Measurements from ENCODE around the gene PTPRC.

The PTPRC gene

DNA sequence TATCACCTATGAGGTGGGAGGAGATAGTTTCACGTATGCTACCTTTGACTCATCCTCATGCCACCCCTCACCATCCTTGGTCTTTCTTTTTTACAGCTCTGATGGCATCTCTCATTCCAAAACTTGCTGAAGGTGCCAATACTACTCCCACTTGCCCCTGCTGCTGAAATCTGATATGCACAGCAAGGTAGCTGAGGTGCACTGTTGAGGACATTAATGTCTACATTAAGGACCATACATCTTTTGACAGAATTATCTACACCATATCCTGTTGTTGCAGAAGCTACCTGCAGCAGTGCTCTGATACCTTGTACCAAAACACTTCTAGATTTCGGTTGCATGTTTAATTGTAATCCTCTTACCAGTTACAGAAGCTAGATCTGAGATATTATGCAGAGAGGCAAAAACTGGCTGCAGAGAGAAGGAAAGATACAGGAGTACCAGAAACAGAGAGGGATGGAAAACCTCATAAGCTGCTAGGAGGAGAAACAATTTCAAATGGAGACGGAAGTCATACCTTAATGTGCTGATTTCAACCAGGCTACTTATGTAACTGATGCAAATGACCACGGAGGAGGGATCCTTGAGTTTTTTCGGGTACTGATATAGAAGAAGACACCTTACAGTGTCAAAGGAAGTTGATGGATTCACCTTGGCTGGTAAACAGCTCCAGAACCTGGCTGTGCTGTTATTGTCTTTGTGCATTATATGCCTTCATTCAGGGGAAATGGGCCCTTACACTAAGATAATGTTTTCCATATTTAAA lies 19.3 kb upstream of the PTPRC start:
- no peak for DNase-seq (ENCODE audit: extremely low spot score)
- POLR2A ChIA-PET = no interaction called here
- CTCF ChIA-PET = no interaction called here
- TF ChIP-seq BHLHE40 (IDR thresholded peaks at IDR 0.05; ENCODE audit: borderline replicate concordance) (no peak), NFRKB (IDR thresholded peaks at IDR 0.05) (no peak), L3MBTL2 (conservative IDR thresholded peaks at IDR 0.05) (no peak)

GRCh38 chr1:198620218-198620617 lies 18.6 kb upstream of the PTPRC start:
- no peak for TF ChIP-seq CTBP1 (IDR thresholded peaks at IDR 0.05; ENCODE audit: borderline replicate concordance)
- TF ChIP-seq LEF1 (IDR thresholded peaks at IDR 0.05; ENCODE audit: borderline replicate concordance) = no peak
- no peak for TF ChIP-seq NFRKB (IDR thresholded peaks at IDR 0.05)
- no peak for TF ChIP-seq ARNT (IDR thresholded peaks at IDR 0.05)
- no peak for TF ChIP-seq FOXA1 (IDR thresholded peaks at IDR 0.05)
- TF ChIP-seq SUZ12 (IDR thresholded peaks at IDR 0.05) = no peak
- TF ChIP-seq FOXM1 (IDR thresholded peaks at IDR 0.05; ENCODE audit: borderline replicate concordance) = no peak
- TF ChIP-seq BHLHE40 (IDR thresholded peaks at IDR 0.05; ENCODE audit: borderline replicate concordance) = no peak
- no peak for TF ChIP-seq ELF4 (IDR thresholded peaks at IDR 0.05)
- no peak for TF ChIP-seq FOXK2 (IDR thresholded peaks at IDR 0.05)
- no peak for TF ChIP-seq ZNF384 (IDR thresholded peaks at IDR 0.05)
- no peak for TF ChIP-seq TARDBP (IDR thresholded peaks at IDR 0.05)
- DNase-seq (ENCODE audit: extremely low spot score) = no peak
- ChIA-PET POLR2A (no interaction called here), CTCF (no interaction called here)

- ChIA-PET CTCF (no interaction called here), POLR2A (no interaction called here)
- no peak for DNase-seq (ENCODE audit: extremely low spot score)
- TF ChIP-seq, protein P1, sequence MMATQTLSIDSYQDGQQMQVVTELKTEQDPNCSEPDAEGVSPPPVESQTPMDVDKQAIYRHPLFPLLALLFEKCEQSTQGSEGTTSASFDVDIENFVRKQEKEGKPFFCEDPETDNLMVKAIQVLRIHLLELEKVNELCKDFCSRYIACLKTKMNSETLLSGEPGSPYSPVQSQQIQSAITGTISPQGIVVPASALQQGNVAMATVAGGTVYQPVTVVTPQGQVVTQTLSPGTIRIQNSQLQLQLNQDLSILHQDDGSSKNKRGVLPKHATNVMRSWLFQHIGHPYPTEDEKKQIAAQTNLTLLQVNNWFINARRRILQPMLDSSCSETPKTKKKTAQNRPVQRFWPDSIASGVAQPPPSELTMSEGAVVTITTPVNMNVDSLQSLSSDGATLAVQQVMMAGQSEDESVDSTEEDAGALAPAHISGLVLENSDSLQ (IDR thresholded peaks at IDR 0.05) = no peak
- TF ChIP-seq SUZ12 (IDR thresholded peaks at IDR 0.05) = no peak
- no peak for TF ChIP-seq LEF1 (IDR thresholded peaks at IDR 0.05; ENCODE audit: borderline replicate concordance)
- TF ChIP-seq FOXK2 (IDR thresholded peaks at IDR 0.05) = no peak
- TF ChIP-seq ELF4 (IDR thresholded peaks at IDR 0.05) = no peak
- TF ChIP-seq NFRKB (IDR thresholded peaks at IDR 0.05) = no peak
- TF ChIP-seq BHLHE40 (IDR thresholded peaks at IDR 0.05; ENCODE audit: borderline replicate concordance) = no peak
- TF ChIP-seq FOXA1 (IDR thresholded peaks at IDR 0.05) = no peak
- no peak for TF ChIP-seq ZNF384 (IDR thresholded peaks at IDR 0.05)
- no peak for TF ChIP-seq ARNT (IDR thresholded peaks at IDR 0.05)
- no peak for TF ChIP-seq SP1 (IDR thresholded peaks at IDR 0.05)
- TF ChIP-seq HDGF (IDR thresholded peaks at IDR 0.05; ENCODE audit: borderline replicate concordance) = no peak
- TF ChIP-seq L3MBTL2 (conservative IDR thresholded peaks at IDR 0.05) = no peak
- no peak for TF ChIP-seq TARDBP (IDR thresholded peaks at IDR 0.05)
- no peak for TF ChIP-seq CTBP1 (IDR thresholded peaks at IDR 0.05; ENCODE audit: borderline replicate concordance)
- no peak for TF ChIP-seq FOXM1 (IDR thresholded peaks at IDR 0.05; ENCODE audit: borderline replicate concordance)
These were observed 17.7 kb upstream of the PTPRC start for GRCh38 chr1:198620951-198621824.

- ChIA-PET POLR2A (no interaction called here), CTCF (no interaction called here)
- DNase-seq (ENCODE audit: extremely low spot score) = no peak
- TF ChIP-seq ZNF384 (IDR thresholded peaks at IDR 0.05) (no peak), FOXK2 (IDR thresholded peaks at IDR 0.05) (no peak), FOXA1 (IDR thresholded peaks at IDR 0.05) (no peak), L3MBTL2 (conservative IDR thresholded peaks at IDR 0.05) (no peak), ELF4 (IDR thresholded peaks at IDR 0.05) (no peak), LEF1 (IDR thresholded peaks at IDR 0.05; ENCODE audit: borderline replicate concordance) (no peak), SP1 (IDR thresholded peaks at IDR 0.05) (no peak), ARNT (IDR thresholded peaks at IDR 0.05) (no peak), SUZ12 (IDR thresholded peaks at IDR 0.05) (no peak), NFRKB (IDR thresholded peaks at IDR 0.05) (no peak), HDGF (IDR thresholded peaks at IDR 0.05; ENCODE audit: borderline replicate concordance) (no peak), TARDBP (IDR thresholded peaks at IDR 0.05) (no peak), FOXM1 (IDR thresholded peaks at IDR 0.05; ENCODE audit: borderline replicate concordance) (no peak), CTBP1 (IDR thresholded peaks at IDR 0.05; ENCODE audit: borderline replicate concordance) (no peak), BHLHE40 (IDR thresholded peaks at IDR 0.05; ENCODE audit: borderline replicate concordance) (no peak)
- TF ChIP-seq, protein P1 (IDR thresholded peaks at IDR 0.05) = no peak
These were observed 16.8 kb upstream of the PTPRC start for GRCh38 chr1:198622001-198622400.

DNA sequence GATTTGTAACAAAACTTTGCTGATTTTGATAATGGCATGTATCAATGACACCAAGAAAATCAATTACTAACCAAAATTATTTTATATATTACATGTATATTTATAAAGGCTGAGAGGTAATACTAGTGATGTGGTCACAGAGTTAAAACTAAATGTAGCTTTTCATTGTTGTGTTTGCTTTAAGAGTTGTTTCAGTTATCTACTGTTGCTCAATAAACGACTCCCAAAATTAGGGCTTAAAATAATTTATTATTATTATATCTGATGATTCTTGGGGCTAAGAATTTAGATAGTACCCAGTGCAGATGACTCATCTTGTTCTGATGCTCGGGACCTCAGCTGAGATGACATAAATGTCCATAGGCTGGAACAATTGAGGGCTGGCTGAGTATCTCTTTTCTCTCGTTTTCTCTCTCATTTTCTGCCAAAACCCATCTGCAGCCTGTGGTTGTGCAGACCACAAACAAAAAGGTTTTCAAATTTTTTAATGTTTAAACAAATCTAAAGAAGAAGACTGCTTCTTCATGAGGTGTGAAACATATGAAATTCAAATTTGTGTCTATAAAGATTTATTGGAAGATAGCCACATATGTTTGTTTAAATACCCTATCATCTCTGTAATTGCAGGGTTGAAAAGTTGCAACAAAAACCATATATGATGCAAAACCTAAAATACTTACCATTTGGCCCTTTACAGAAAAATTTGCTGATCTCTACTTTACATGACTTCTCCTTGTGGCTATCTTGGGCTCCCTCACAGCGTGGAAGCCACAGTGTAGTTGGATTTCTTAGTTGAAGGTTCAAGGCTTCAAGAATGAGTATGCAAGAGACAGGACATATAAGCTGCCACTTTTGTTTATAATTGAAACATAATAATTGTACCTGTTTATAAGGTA lies 14.8 kb upstream of the PTPRC start:
- ChIA-PET POLR2A (no interaction called here), CTCF (no interaction called here)
- TF ChIP-seq NFRKB (IDR thresholded peaks at IDR 0.05) (no peak), LEF1 (IDR thresholded peaks at IDR 0.05; ENCODE audit: borderline replicate concordance) (no peak), TARDBP (IDR thresholded peaks at IDR 0.05) (no peak), FOXK2 (IDR thresholded peaks at IDR 0.05) (no peak), ELF4 (IDR thresholded peaks at IDR 0.05) (no peak), SP1 (IDR thresholded peaks at IDR 0.05) (no peak), L3MBTL2 (conservative IDR thresholded peaks at IDR 0.05) (no peak), FOXA1 (IDR thresholded peaks at IDR 0.05) (no peak), ARNT (IDR thresholded peaks at IDR 0.05) (no peak), SUZ12 (IDR thresholded peaks at IDR 0.05) (no peak), BHLHE40 (IDR thresholded peaks at IDR 0.05; ENCODE audit: borderline replicate concordance) (no peak), CTBP1 (IDR thresholded peaks at IDR 0.05; ENCODE audit: borderline replicate concordance) (no peak), FOXM1 (IDR thresholded peaks at IDR 0.05; ENCODE audit: borderline replicate concordance) (no peak), ZNF384 (IDR thresholded peaks at IDR 0.05) (no peak), HDGF (IDR thresholded peaks at IDR 0.05; ENCODE audit: borderline replicate concordance) (no peak)
- TF ChIP-seq, protein P1 (IDR thresholded peaks at IDR 0.05) = no peak
- DNase-seq (ENCODE audit: extremely low spot score) = no peak

All from HEK293T (cell line).